GM12891 (cell line): ENCODE measurements around the gene KRT27.

Experiments used
- POLR2A ChIP-seq: IDR thresholded peaks from 2 replicates; pipeline ENCODE4 v1.6.1; 2011; ENCODE audit warnings: low read depth, low read length, control low read depth
- POLR2AphosphoS5 ChIP-seq: IDR thresholded peaks from 2 replicates; pipeline ENCODE4 v1.6.1; 2011; ENCODE audit warnings: low read depth, low read length, control low read depth
- POU2F2 ChIP-seq: IDR thresholded peaks from 2 replicates; pipeline ENCODE4 v1.6.1; 2011; ENCODE audit warnings: low read depth, mild to moderate bottlenecking, control low read depth, low read length, moderate library complexity
- SPI1 ChIP-seq: IDR thresholded peaks from 2 replicates; pipeline ENCODE4 v1.6.1; 2011; ENCODE audit warnings: low read depth, low read length, control low read depth
- TAF1 ChIP-seq: IDR thresholded peaks from 2 replicates; pipeline ENCODE4 v1.6.1; 2011; ENCODE audit warnings: low read depth, low read length, control low read depth

DNA sequence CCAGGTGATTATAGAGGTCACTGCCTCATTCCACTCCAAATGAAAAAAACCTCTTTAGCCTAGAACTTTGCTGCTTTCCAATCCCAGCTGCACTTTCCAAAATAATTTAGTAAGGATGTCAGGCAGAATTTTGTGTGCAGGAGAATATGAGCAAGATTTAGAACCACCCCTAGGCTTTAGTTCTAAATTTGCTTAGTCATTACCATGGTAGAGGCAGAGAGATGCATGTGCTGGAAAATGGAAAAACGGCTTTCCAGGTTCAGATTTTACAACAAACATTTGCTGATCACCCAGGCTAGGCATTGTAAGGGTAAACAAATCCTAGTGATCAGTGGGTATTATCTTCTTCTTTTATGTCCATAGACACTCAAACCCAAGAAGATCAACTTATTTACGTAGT lies 16.7 kb downstream of the KRT27 start:
- no peak for TF ChIP-seq POLR2A
- no peak for TF ChIP-seq TAF1
- no peak for TF ChIP-seq POLR2AphosphoS5
- no peak for TF ChIP-seq POU2F2
- no peak for TF ChIP-seq SPI1
